ENCODE data around the gene SPACDR. TPM values are rescaled to one million over a fixed set of nuclear protein-coding genes. Genes with fewer than 3 reads are reported as not detected.
A peak's percentile ranks its signal among the peaks of the same experiment; 100 is the strongest.

SPACDR gene
- total RNA-seq, 2 donors from 2014 or later, result not detected

DNA sequence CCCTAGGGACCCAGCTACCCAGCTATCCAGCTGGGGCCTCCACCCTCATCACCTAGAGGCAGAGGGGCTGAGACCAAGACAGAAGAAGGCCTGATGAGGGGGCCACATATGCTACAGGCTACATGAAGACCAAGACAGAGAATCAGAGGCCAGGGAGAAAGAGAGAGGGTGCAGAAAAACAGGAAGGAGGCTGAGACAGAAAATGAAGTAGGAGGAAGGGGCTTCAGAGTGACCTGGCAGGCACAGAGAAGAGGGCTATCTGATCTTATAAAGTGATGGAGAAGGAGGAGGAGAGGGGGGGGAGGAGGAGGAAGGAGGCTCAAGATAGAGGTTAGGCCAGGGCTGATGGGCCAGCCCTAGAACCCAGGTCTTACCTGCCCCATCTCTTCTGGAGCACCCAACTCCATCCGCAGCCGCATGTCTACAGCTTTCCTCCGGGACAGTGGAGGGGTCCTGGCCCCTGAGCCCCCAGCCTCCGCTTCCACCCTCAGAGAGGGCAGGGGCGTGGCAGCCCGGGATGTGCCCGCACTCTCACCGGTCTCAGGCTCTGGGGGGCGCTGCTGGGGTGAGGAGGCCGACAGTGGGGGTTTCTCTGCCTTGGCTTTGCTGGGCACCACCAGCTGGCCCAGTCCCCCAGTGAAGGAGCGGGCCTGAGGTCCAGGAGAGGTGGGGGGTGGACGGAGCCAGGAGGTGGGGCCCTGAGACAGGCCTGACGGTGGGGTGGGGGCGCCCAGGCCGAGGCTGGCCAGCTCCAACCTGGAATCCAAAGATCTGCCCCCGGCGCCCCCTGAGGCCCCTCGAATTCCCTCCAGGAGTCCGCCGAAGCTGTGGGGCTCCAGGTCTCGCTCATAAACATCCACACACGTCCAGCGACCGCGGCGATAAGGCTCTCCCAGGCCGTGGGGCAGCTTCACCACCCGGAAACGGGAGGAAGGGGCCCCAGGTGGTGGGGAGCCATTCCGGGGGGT is 13.1 kb upstream of the SPACDR start:
- DNase-seq (ENCODE audit: low spot score) (no peak), ATAC-seq (ENCODE audit: insufficient number of reproducible peaks, low FRiP score, low read depth) (no peak)
- Histone ChIP-seq H3K36me3 (peaks cover 12% of the 10 kb centered on the region), H3K4me3 (peak overlapping the region; percentile 99), H3K27me3 (replicated peaks; ENCODE audit: insufficient read depth) (no peaks in the 10 kb centered on the region), H3K27ac (peak overlapping the region; percentile 63 to 90), H3K9me3 (no peaks in the 10 kb centered on the region), H3K4me1 (ENCODE audit: control insufficient read depth in 1 of 2, low read depth in 2 of 2) (peaks cover 34 to 61% of the 10 kb centered on the region in 2 donors)
- TF ChIP-seq, protein P1, sequence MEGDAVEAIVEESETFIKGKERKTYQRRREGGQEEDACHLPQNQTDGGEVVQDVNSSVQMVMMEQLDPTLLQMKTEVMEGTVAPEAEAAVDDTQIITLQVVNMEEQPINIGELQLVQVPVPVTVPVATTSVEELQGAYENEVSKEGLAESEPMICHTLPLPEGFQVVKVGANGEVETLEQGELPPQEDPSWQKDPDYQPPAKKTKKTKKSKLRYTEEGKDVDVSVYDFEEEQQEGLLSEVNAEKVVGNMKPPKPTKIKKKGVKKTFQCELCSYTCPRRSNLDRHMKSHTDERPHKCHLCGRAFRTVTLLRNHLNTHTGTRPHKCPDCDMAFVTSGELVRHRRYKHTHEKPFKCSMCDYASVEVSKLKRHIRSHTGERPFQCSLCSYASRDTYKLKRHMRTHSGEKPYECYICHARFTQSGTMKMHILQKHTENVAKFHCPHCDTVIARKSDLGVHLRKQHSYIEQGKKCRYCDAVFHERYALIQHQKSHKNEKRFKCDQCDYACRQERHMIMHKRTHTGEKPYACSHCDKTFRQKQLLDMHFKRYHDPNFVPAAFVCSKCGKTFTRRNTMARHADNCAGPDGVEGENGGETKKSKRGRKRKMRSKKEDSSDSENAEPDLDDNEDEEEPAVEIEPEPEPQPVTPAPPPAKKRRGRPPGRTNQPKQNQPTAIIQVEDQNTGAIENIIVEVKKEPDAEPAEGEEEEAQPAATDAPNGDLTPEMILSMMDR (IDR thresholded peaks at IDR 0.05), result no peak

DNA sequence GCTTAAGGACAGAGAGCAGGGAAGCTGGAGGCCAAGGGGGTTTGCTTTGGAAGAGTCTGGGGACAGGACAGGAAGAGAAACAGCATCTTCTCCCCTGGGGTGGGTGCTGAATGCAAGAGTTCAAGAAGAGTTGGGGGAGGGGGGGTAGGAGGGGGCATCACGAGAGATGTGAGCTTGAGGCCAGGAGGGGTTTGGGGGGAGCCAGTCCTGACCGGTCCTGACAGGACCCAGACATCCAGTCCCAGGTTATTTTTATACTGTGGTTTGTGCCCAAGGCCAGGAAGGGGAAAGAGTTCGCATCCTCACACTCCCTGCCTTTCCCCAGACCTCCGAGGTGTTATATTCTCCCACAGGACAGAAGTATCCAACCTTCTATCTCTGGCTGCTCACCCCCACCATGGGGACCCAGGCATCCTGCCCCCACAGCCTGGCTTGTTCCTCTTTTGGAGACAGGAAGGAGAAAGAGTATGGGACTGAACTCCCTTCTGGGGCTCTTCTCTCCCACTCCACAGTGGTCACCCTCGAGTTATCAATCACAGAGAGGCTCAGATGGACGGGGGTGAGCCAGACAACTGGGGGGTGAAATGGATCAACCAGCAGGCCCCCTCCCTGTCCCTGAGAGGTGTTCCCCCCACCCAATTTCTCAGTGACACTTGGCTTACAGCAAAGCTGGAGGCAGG is 12.2 kb upstream of the SPACDR start:
- Histone ChIP-seq H3K4me3 (peak overlapping the region; percentile 99), H3K36me3 (peaks cover 16% of the 10 kb centered on the region), H3K27me3 (replicated peaks; ENCODE audit: insufficient read depth) (no peaks in the 10 kb centered on the region), H3K4me1 (ENCODE audit: control insufficient read depth in 1 of 2, low read depth in 2 of 2) (peaks cover 34 to 61% of the 10 kb centered on the region in 2 donors), H3K27ac (peak overlapping the region; percentile 44 to 90), H3K9me3 (no peaks in the 10 kb centered on the region)
- DNase-seq (ENCODE audit: low spot score), result no peak
- TF ChIP-seq, protein P1 (IDR thresholded peaks at IDR 0.05), result no peak
- ATAC-seq (ENCODE audit: insufficient number of reproducible peaks, low FRiP score, low read depth), result no peak

- peaks cover 34 to 61% of the 10 kb centered on the region in 2 donors for H3K4me1 ChIP-seq (ENCODE audit: control insufficient read depth in 1 of 2, low read depth in 2 of 2)
- no peaks in the 10 kb centered on the region for H3K27me3 ChIP-seq (replicated peaks; ENCODE audit: insufficient read depth)
- H3K36me3 ChIP-seq, result peaks cover 18% of the 10 kb centered on the region
- no peaks in the 10 kb centered on the region for H3K9me3 ChIP-seq
- DNase-seq (ENCODE audit: low spot score) (no peak), ATAC-seq (ENCODE audit: insufficient number of reproducible peaks, low FRiP score, low read depth) (no peak)
- peak overlapping the region; percentile 99 for H3K4me3 ChIP-seq
- TF ChIP-seq, protein P1 (IDR thresholded peaks at IDR 0.05), result no peak
- H3K27ac ChIP-seq, result peak overlapping the region; percentile 44 to 90
Observed at GRCh38 chr7:100475549-100475948, 11.5 kb upstream of the SPACDR start.

DNA sequence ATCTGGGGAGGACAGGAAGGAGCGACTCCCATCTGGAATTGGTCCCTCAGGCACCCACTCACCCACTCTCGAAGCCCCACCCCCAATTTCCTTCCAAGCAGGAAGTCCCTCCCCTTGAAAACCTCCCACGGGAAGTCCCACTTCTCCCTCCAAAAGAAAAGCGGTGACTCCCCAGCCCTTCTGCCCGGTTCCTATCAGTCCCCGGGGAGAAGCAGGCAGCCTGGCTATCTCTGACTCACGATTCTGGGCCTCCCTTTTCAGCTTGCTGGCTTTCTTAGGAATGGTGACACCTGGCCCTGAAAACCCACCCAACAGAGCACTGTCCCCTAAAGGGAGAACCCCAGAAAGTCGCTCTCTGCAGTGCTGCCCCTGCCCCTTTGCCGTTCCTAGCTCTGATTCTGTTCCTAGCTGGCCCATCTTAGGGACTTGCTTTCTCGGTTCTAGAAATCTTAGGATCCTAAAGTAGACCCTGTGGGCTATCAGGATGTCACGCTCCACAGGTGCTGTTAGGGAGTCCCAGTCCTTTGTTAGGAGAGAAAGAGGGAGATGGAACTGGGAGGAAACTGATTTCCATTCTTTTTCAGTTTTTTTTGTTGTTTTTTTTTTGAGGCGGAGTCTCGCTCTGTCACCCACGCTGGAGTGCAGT is 8.9 kb upstream of the SPACDR start:
- no peaks in the 10 kb centered on the region for H3K9me3 ChIP-seq
- peaks cover 38 to 59% of the 10 kb centered on the region in 2 donors for H3K4me1 ChIP-seq (ENCODE audit: control insufficient read depth in 1 of 2, low read depth in 2 of 2)
- TF ChIP-seq, protein P1 (IDR thresholded peaks at IDR 0.05), result no peak
- ATAC-seq (ENCODE audit: insufficient number of reproducible peaks, low FRiP score, low read depth), result no peak
- peak overlapping the region; percentile 45 for H3K4me3 ChIP-seq
- no peaks in the 10 kb centered on the region for H3K27me3 ChIP-seq (replicated peaks; ENCODE audit: insufficient read depth)
- peaks cover 20% of the 10 kb centered on the region for H3K36me3 ChIP-seq
- DNase-seq (ENCODE audit: low spot score), result no peak
- peak overlapping the region; percentile 48 to 70 for H3K27ac ChIP-seq

Measured in thoracic aorta (tissue), 2 donors.